ENCODE data around the gene GRIK1. TPM values are rescaled to one million over a fixed set of nuclear protein-coding genes. Genes with fewer than 3 reads are reported as not detected.

Gene GRIK1
- total RNA-seq, 2 experiments from 2014 or later, result not detected

- Mint-ChIP-seq H3K36me3 (no peaks in the 10 kb centered on the region), H3K9me3 (peaks cover 1% of the 10 kb centered on the region), H3K4me1 (no peaks in the 10 kb centered on the region), H3K4me3 (no peak overlapping the region), H3K27ac (no peak overlapping the region), H3K27me3 (peaks cover 14% of the 10 kb centered on the region)
- POLR2A ChIA-PET, result no interaction called here
- no peak for DNase-seq
- ATAC-seq (ENCODE audit: low read depth), result no peak
Observed at GRCh38 chr21:29671728-29672127, 268.1 kb downstream of the GRIK1 start.

- ATAC-seq (ENCODE audit: low read depth) (no peak), DNase-seq (no peak)
- POLR2A ChIA-PET, result no interaction called here
- H3K27ac Mint-ChIP-seq, result no peak overlapping the region
- H3K4me3 Mint-ChIP-seq, result no peak overlapping the region
- peaks cover 14% of the 10 kb centered on the region for H3K27me3 Mint-ChIP-seq
- H3K9me3 Mint-ChIP-seq, result peaks cover 1% of the 10 kb centered on the region
- no peaks in the 10 kb centered on the region for H3K4me1 Mint-ChIP-seq
- H3K36me3 Mint-ChIP-seq, result no peaks in the 10 kb centered on the region
Observed at GRCh38 chr21:29670228-29670627, 269.6 kb downstream of the GRIK1 start.

GRCh38 chr21:29669416-29669815 lies 270.4 kb downstream of the GRIK1 start:
- no peaks in the 10 kb centered on the region for H3K9me3 Mint-ChIP-seq
- no peaks in the 10 kb centered on the region for H3K36me3 Mint-ChIP-seq
- DNase-seq (no peak), ATAC-seq (ENCODE audit: low read depth) (no peak)
- POLR2A ChIA-PET, result no interaction called here
- H3K4me1 Mint-ChIP-seq, result no peaks in the 10 kb centered on the region
- H3K27me3 Mint-ChIP-seq, result peaks cover 14% of the 10 kb centered on the region
- H3K27ac Mint-ChIP-seq, result no peak overlapping the region
- H3K4me3 Mint-ChIP-seq, result no peak overlapping the region

- no peak overlapping the region for H3K27ac Mint-ChIP-seq
- no peak overlapping the region for H3K4me3 Mint-ChIP-seq
- no peaks in the 10 kb centered on the region for H3K4me1 Mint-ChIP-seq
- H3K27me3 Mint-ChIP-seq, result peaks cover 19% of the 10 kb centered on the region
- POLR2A ChIA-PET, result no interaction called here
- DNase-seq (no peak), ATAC-seq (ENCODE audit: low read depth) (no peak)
- H3K36me3 Mint-ChIP-seq, result no peaks in the 10 kb centered on the region
- H3K9me3 Mint-ChIP-seq, result no peaks in the 10 kb centered on the region
Observed at GRCh38 chr21:29667651-29668050, 272.1 kb downstream of the GRIK1 start.

GRCh38 chr21:29664615-29665014 lies 275.2 kb downstream of the GRIK1 start:
- no peak overlapping the region for H3K4me3 Mint-ChIP-seq
- H3K4me1 Mint-ChIP-seq, result peaks cover 3% of the 10 kb centered on the region
- POLR2A ChIA-PET, result no interaction called here
- H3K27ac Mint-ChIP-seq, result no peak overlapping the region
- ATAC-seq (ENCODE audit: low read depth), result no peak
- DNase-seq, result no peak
- peaks cover 19% of the 10 kb centered on the region for H3K27me3 Mint-ChIP-seq
- H3K9me3 Mint-ChIP-seq, result peaks cover 6% of the 10 kb centered on the region
- H3K36me3 Mint-ChIP-seq, result no peaks in the 10 kb centered on the region

- no peak for DNase-seq
- Mint-ChIP-seq H3K36me3 (no peaks in the 10 kb centered on the region), H3K27me3 (peaks cover 12% of the 10 kb centered on the region), H3K4me1 (peaks cover 6% of the 10 kb centered on the region), H3K4me3 (no peak overlapping the region), H3K27ac (no peak overlapping the region), H3K9me3 (peaks cover 6% of the 10 kb centered on the region)
- no peak for ATAC-seq (ENCODE audit: low read depth)
- POLR2A ChIA-PET, result no interaction called here
Observed at GRCh38 chr21:29661672-29662442, 277.9 kb downstream of the GRIK1 start.

- ATAC-seq (ENCODE audit: low read depth) (no peak), DNase-seq (no peak)
- Mint-ChIP-seq H3K27ac (no peak overlapping the region), H3K9me3 (peaks cover 9% of the 10 kb centered on the region), H3K4me1 (peaks cover 11% of the 10 kb centered on the region), H3K36me3 (peaks cover 3% of the 10 kb centered on the region), H3K27me3 (peaks cover 12% of the 10 kb centered on the region), H3K4me3 (no peak overlapping the region)
- POLR2A ChIA-PET, result no interaction called here
Observed at GRCh38 chr21:29660047-29660720, 279.6 kb downstream of the GRIK1 start.

GRCh38 chr21:29658934-29659203 lies 280.9 kb downstream of the GRIK1 start:
- peaks cover 3% of the 10 kb centered on the region for H3K36me3 Mint-ChIP-seq
- no peak overlapping the region for H3K27ac Mint-ChIP-seq
- peaks cover 9% of the 10 kb centered on the region for H3K27me3 Mint-ChIP-seq
- ATAC-seq (ENCODE audit: low read depth) (no peak), DNase-seq (no peak)
- peaks cover 9% of the 10 kb centered on the region for H3K9me3 Mint-ChIP-seq
- POLR2A ChIA-PET, result no interaction called here
- no peak overlapping the region for H3K4me3 Mint-ChIP-seq
- peaks cover 11% of the 10 kb centered on the region for H3K4me1 Mint-ChIP-seq

GRCh38 chr21:29658177-29658933 lies 281.4 kb downstream of the GRIK1 start:
- Mint-ChIP-seq H3K4me3 (no peak overlapping the region), H3K4me1 (peaks cover 11% of the 10 kb centered on the region), H3K27ac (no peak overlapping the region), H3K27me3 (peaks cover 6% of the 10 kb centered on the region), H3K36me3 (peaks cover 3% of the 10 kb centered on the region), H3K9me3 (peaks cover 9% of the 10 kb centered on the region)
- ATAC-seq (ENCODE audit: low read depth), result no peak
- POLR2A ChIA-PET, result no interaction called here
- no peak for DNase-seq

GRCh38 chr21:29657240-29657989 lies 282.4 kb downstream of the GRIK1 start:
- H3K4me3 Mint-ChIP-seq, result peak overlapping the region; percentile 47

GRCh38 chr21:29656504-29657239 lies 283.1 kb downstream of the GRIK1 start:
- peaks cover 3% of the 10 kb centered on the region for H3K36me3 Mint-ChIP-seq
- peaks cover 9% of the 10 kb centered on the region for H3K9me3 Mint-ChIP-seq
- POLR2A ChIA-PET, result no interaction called here
- ATAC-seq (ENCODE audit: low read depth), result peak; percentile 92
- no peak for DNase-seq
- peak overlapping the region; percentile 61 for H3K27ac Mint-ChIP-seq
- H3K4me1 Mint-ChIP-seq, result peaks cover 10% of the 10 kb centered on the region
- no peaks in the 10 kb centered on the region for H3K27me3 Mint-ChIP-seq
- peak overlapping the region; percentile 47 for H3K4me3 Mint-ChIP-seq

More at GRCh38 chr21:29657240-29657989, 282.4 kb downstream of the GRIK1 start:
- POLR2A ChIA-PET, result no interaction called here
- no peak for ATAC-seq (ENCODE audit: low read depth)
- peaks cover 9% of the 10 kb centered on the region for H3K9me3 Mint-ChIP-seq
- H3K4me1 Mint-ChIP-seq, result peaks cover 11% of the 10 kb centered on the region
- H3K27me3 Mint-ChIP-seq, result peaks cover 5% of the 10 kb centered on the region
- no peak for DNase-seq
- H3K36me3 Mint-ChIP-seq, result peaks cover 3% of the 10 kb centered on the region
- H3K27ac Mint-ChIP-seq, result peak overlapping the region; percentile 61

- Mint-ChIP-seq H3K36me3 (peaks cover 5% of the 10 kb centered on the region), H3K4me1 (peaks cover 9% of the 10 kb centered on the region), H3K4me3 (no peak overlapping the region), H3K27ac (peak overlapping the region; percentile 14), H3K9me3 (peaks cover 7% of the 10 kb centered on the region), H3K27me3 (no peaks in the 10 kb centered on the region)
- ATAC-seq (ENCODE audit: low read depth) (no peak), DNase-seq (no peak)
- POLR2A ChIA-PET, result no interaction called here
Observed at GRCh38 chr21:29655577-29655976, 284.2 kb downstream of the GRIK1 start.

GRCh38 chr21:29654855-29655254 lies 284.9 kb downstream of the GRIK1 start:
- Mint-ChIP-seq H3K27me3 (no peaks in the 10 kb centered on the region), H3K9me3 (peaks cover 4% of the 10 kb centered on the region), H3K4me3 (no peak overlapping the region), H3K4me1 (peaks cover 9% of the 10 kb centered on the region), H3K36me3 (peaks cover 6% of the 10 kb centered on the region), H3K27ac (peak overlapping the region; percentile 37)
- POLR2A ChIA-PET, result no interaction called here
- ATAC-seq (ENCODE audit: low read depth) (no peak), DNase-seq (no peak)
